Fibroblast of lung (primary cell): ENCODE measurements around the gene PDLIM5. TPM values are rescaled to one million over a fixed set of nuclear protein-coding genes. Genes with fewer than 3 reads are reported as not detected.
A peak's percentile ranks its signal among the peaks of the same experiment; 100 is the strongest.
"Not testable (repeated sequence)": the region's sequence is repeated elsewhere in the genome, so short reads cannot be mapped to it uniquely, and the experiment has no call there.

ENCODE experiments used
- DNase-seq, 2 donors: peaks; one replicate each; pipeline versions ENCODE4 v3.0.0 to v3.0.0-alpha.2; 2010; ENCODE audit warnings: low read depth in 2 of 2
- H2AFZ ChIP-seq: 2 replicates; pipeline ENCODE4 v1.5.1; 2012; ENCODE audit warnings: low read length, control low read depth, inconsistent platforms
- H3K27ac ChIP-seq: 2 replicates; pipeline ENCODE4 v1.5.1; 2011; ENCODE audit warnings: low read length, control low read depth; ENCODE audit not compliant: insufficient read depth
- H3K27me3 ChIP-seq: 2 replicates; pipeline ENCODE4 v1.5.1; 2011; ENCODE audit warnings: mild to moderate bottlenecking, low read length; ENCODE audit not compliant: control insufficient read depth, insufficient read depth
- H3K36me3 ChIP-seq: 2 replicates; pipeline ENCODE4 v1.5.1; 2011; ENCODE audit warnings: low read length; ENCODE audit not compliant: control insufficient read depth, insufficient read depth
- H3K4me1 ChIP-seq: 2 replicates; pipeline ENCODE4 v1.5.1; 2011; ENCODE audit warnings: low read length; ENCODE audit not compliant: control insufficient read depth, insufficient read depth; ENCODE audit errors: extremely low read depth
- H3K4me2 ChIP-seq: 2 replicates; pipeline ENCODE4 v1.5.1; 2011; ENCODE audit warnings: low read length, control low read depth; ENCODE audit not compliant: insufficient read depth; ENCODE audit errors: extremely low read depth
- H3K4me3 ChIP-seq, 4 experiments: fragments of 200-600 bp in 1 of 4; sonication (generic) in 1 of 4; replicated peaks in 1 of 4; 2 replicates each; pipeline ENCODE4 v1.5.1; 2011 to 2016; ENCODE audit warnings: low read length in 4 of 4, low read depth in 3 of 4, mild to moderate bottlenecking in 3 of 4, control low read depth in 2 of 4, inconsistent platforms in 1 of 4, mixed read lengths in 1 of 4; ENCODE audit not compliant: insufficient read depth in 1 of 4; ENCODE audit errors: control extremely low read depth in 1 of 4
- H3K79me2 ChIP-seq: 2 replicates; pipeline ENCODE4 v1.5.1; 2012; ENCODE audit warnings: mild to moderate bottlenecking, low read length, inconsistent platforms; ENCODE audit not compliant: control insufficient read depth, insufficient read depth
- H3K9ac ChIP-seq: 2 replicates; pipeline ENCODE4 v1.5.1; 2011; ENCODE audit warnings: mild to moderate bottlenecking, low read length, control low read depth; ENCODE audit not compliant: insufficient read depth
- H3K9me3 ChIP-seq: 2 replicates; pipeline ENCODE4 v1.5.1; 2012; ENCODE audit warnings: low read depth, low read length; ENCODE audit not compliant: control insufficient read depth, insufficient read depth
- H4K20me1 ChIP-seq: 2 replicates; pipeline ENCODE4 v1.5.1; 2011; ENCODE audit warnings: low read length; ENCODE audit not compliant: control insufficient read depth, insufficient read depth; ENCODE audit errors: extremely low read depth
- CTCF ChIP-seq, 2 donors: IDR thresholded peaks in 1 of 2; conservative IDR thresholded peaks in 1 of 2; 1 replicate in 1 of 2; 2 replicates in 1 of 2; pipeline ENCODE4 v1.5.1; 2011 to 2012; ENCODE audit warnings: low read length in 2 of 2, control low read depth in 1 of 2, inconsistent platforms in 1 of 2, low read depth in 1 of 2, mild to moderate bottlenecking in 1 of 2
- EZH2 ChIP-seq: IDR thresholded peaks from 2 replicates; pipeline ENCODE4 v1.5.1; 2012; ENCODE audit warnings: low read length, control low read depth, mild to moderate bottlenecking; ENCODE audit errors: missing control alignments
- polyA plus RNA-seq, 2 donors: library from polyadenylated mRNA; depleted of rRNA in 1 of 2; stranded (reverse) in 1 of 2; unstranded in 1 of 2; fragments of >200 nt; gene quantifications; 2 replicates each; pipeline ENCODE4 v1.2.1, GENCODE V29; 2011 to 2012; ENCODE audit warnings: missing spikeins in 1 of 2
- total RNA-seq: library from RNA; depleted of rRNA; stranded (reverse); fragments of >200 nt; gene quantifications from 2 replicates; pipeline ENCODE4 v1.2.1, GENCODE V29; 2014

Gene PDLIM5
- total and polyA plus RNA-seq, 2 donors (not counting 1 experiment from before 2014, with no cell fraction given): 28.4 to 113 TPM

DNA sequence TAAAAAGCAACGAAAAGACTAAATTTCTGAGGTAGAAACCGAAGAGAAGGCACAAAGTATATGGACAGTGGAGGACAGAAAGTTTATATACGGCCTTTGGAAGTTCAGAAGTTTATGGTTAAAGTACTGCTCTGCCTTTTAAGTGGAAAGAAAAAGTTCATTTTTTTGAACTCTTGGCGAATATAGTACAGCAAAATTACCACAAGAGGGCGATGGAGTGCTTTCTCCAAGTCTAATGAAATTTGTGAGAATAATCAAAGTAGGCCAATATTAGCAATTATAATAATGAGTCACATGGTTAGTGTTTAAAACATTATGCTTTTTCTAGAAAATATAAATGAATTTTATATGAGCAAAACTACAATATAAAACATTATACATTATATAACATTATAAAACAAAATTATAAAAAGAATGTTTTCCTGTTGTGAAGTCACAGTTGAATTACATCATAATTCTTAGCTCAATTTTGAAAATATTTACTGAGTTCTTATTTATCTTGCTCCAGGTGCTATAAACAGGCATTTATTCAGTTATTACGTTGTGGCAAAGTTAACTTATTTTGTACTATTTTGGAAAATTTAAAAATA lies 169.8 kb downstream of the PDLIM5 start:
- H3K27me3 ChIP-seq: no peaks in the 10 kb centered on the region
- no peak overlapping the region for H3K9ac ChIP-seq
- no peak overlapping the region for H3K27ac ChIP-seq
- no peak for TF ChIP-seq EZH2
- TF ChIP-seq CTCF (conservative IDR thresholded peaks at IDR 0.05 in 1 of 2, IDR thresholded peaks at IDR 0.05 in 1 of 2; ENCODE audit: low read depth in 1 of 2, low read length in 2 of 2): peak; percentile 67 to 73
- no peak overlapping the region for H3K4me3 ChIP-seq
- H3K9me3 ChIP-seq: no peaks in the 10 kb centered on the region
- no peaks in the 10 kb centered on the region for H4K20me1 ChIP-seq
- no peak overlapping the region for H3K4me2 ChIP-seq
- no peak overlapping the region for H2AFZ ChIP-seq
- no peaks in the 10 kb centered on the region for H3K4me1 ChIP-seq
- DNase-seq: peak; percentile 33 to 71
- H3K79me2 ChIP-seq: no peaks in the 10 kb centered on the region
- no peaks in the 10 kb centered on the region for H3K36me3 ChIP-seq

GRCh38 chr4:94623126-94623911 lies 171.6 kb downstream of the PDLIM5 start:
- Histone ChIP-seq H3K27ac (no peak overlapping the region), H3K9ac (no peak overlapping the region), H3K36me3 (no peaks in the 10 kb centered on the region), H3K9me3 (no peaks in the 10 kb centered on the region), H3K4me3 (no peak overlapping the region), H3K4me2 (no peak overlapping the region), H3K79me2 (no peaks in the 10 kb centered on the region), H3K4me1 (no peaks in the 10 kb centered on the region), H3K27me3 (no peaks in the 10 kb centered on the region), H2AFZ (no peak overlapping the region), H4K20me1 (no peaks in the 10 kb centered on the region)
- no peak for DNase-seq
- TF ChIP-seq CTCF (conservative IDR thresholded peaks at IDR 0.05 in 1 of 2, IDR thresholded peaks at IDR 0.05 in 1 of 2; ENCODE audit: low read depth in 1 of 2, low read length in 2 of 2) (no peak), EZH2 (no peak)

DNA sequence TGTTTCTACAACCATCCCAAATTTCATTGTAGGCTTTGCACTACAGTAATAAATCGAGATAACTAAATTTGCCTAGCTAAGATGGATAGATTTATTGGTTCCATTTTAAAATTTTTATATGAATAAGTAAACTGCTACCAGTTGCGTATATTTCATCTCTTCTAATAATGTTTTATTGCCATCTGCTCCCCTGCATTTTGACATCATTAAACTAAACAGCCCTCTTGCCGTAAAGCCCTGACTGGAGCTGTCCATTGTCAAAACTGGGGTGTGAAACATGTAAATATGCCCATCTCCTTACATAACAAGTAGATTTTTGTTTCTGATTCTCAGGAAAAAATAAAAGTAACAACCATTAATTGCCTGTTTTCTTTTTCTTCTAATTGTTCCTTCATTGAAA lies 175.2 kb downstream of the PDLIM5 start:
- H3K4me1 ChIP-seq: no peaks in the 10 kb centered on the region
- no peak overlapping the region for H2AFZ ChIP-seq
- no peaks in the 10 kb centered on the region for H3K9me3 ChIP-seq
- H4K20me1 ChIP-seq: no peaks in the 10 kb centered on the region
- TF ChIP-seq EZH2 (no peak), CTCF (conservative IDR thresholded peaks at IDR 0.05 in 1 of 2, IDR thresholded peaks at IDR 0.05 in 1 of 2; ENCODE audit: low read depth in 1 of 2, low read length in 2 of 2) (no peak)
- H3K27me3 ChIP-seq: no peaks in the 10 kb centered on the region
- H3K4me2 ChIP-seq: no peak overlapping the region
- H3K79me2 ChIP-seq: no peaks in the 10 kb centered on the region
- H3K9ac ChIP-seq: no peak overlapping the region
- no peaks in the 10 kb centered on the region for H3K36me3 ChIP-seq
- H3K27ac ChIP-seq: no peak overlapping the region
- DNase-seq: no peak
- no peak overlapping the region for H3K4me3 ChIP-seq

GRCh38 chr4:94629058-94629457 lies 177.3 kb downstream of the PDLIM5 start:
- not testable (repeated sequence) for H4K20me1 ChIP-seq, H2AFZ ChIP-seq, H3K79me2 ChIP-seq, H3K36me3 ChIP-seq, H3K4me2 ChIP-seq, DNase-seq, H3K27me3 ChIP-seq, H3K9ac ChIP-seq, H3K27ac ChIP-seq, H3K9me3 ChIP-seq, H3K4me1 ChIP-seq, H3K4me3 ChIP-seq
